OCI-LY1 (cell line): ENCODE measurements around the gene B3GNT5.

Experiments used
- H2AFZ ChIP-seq: fragments of 200-600 bp; sonication (generic), shearing (Covaris generic); 2 replicates; pipeline ENCODE4 v1.6.0; 2014; ENCODE audit warnings: antibody characterized with exemption, mild to moderate bottlenecking, low read length
- H3F3A ChIP-seq: fragments of 200-600 bp; sonication (generic), shearing (Covaris generic); 2 replicates; pipeline ENCODE4 v1.6.0; 2014; ENCODE audit warnings: mild to moderate bottlenecking, antibody characterized with exemption, low read length, moderate library complexity; ENCODE audit not compliant: insufficient read depth
- H3K27ac ChIP-seq: fragments of 200-600 bp; sonication (generic); 2 replicates; pipeline ENCODE4 v1.5.1; 2014; ENCODE audit warnings: low read length, mixed run types, mild to moderate bottlenecking, low read depth; ENCODE audit not compliant: poor library complexity, severe bottlenecking
- H3K27me3 ChIP-seq: fragments of 200-600 bp; sonication (generic); 2 replicates; pipeline ENCODE4 v1.6.0; 2014; ENCODE audit warnings: antibody characterized with exemption, mild to moderate bottlenecking, low read length, moderate library complexity; ENCODE audit not compliant: insufficient read depth
- H3K36me3 ChIP-seq: fragments of 200-600 bp; sonication (generic); 2 replicates; pipeline ENCODE4 v1.6.1; 2014; ENCODE audit warnings: mild to moderate bottlenecking, antibody characterized with exemption, low read length, moderate library complexity, mixed read lengths; ENCODE audit not compliant: insufficient read depth
- H3K4me1 ChIP-seq: fragments of 200-600 bp; sonication (generic); 2 replicates; pipeline ENCODE4 v1.5.1; 2014; ENCODE audit warnings: mild to moderate bottlenecking, low read length, moderate library complexity; ENCODE audit not compliant: insufficient read depth, severe bottlenecking
- H3K4me2 ChIP-seq: fragments of 200-600 bp; sonication (generic), shearing (Covaris generic); 2 replicates; pipeline ENCODE4 v1.6.1; 2014; ENCODE audit warnings: low read length
- H3K4me3 ChIP-seq: fragments of 200-600 bp; sonication (generic); 2 replicates; pipeline ENCODE4 v1.5.1; 2014; ENCODE audit warnings: low read length, low read depth, mild to moderate bottlenecking, mixed read lengths; ENCODE audit not compliant: poor library complexity, severe bottlenecking
- H3K79me2 ChIP-seq: fragments of 200-600 bp; shearing (Covaris generic); 2 replicates; pipeline ENCODE4 v1.6.1; 2016; ENCODE audit warnings: mixed run types, low read length, mixed read lengths; ENCODE audit not compliant: insufficient read depth
- H3K9ac ChIP-seq: fragments of 200-600 bp; sonication (generic), shearing (Covaris generic); 2 replicates; pipeline ENCODE4 v1.6.1; 2014; ENCODE audit warnings: mild to moderate bottlenecking, low read length, mixed read lengths
- H3K9me2 ChIP-seq: fragments of 200-600 bp; sonication (generic), shearing (Covaris generic); 2 replicates; pipeline ENCODE4 v1.6.1; 2014; ENCODE audit warnings: low read depth, mild to moderate bottlenecking, low read length, mixed read lengths
- H3K9me3 ChIP-seq: fragments of 200-600 bp; shearing (Covaris generic); 2 replicates; pipeline ENCODE4 v1.6.1; 2014; ENCODE audit warnings: low read length, mixed read lengths
- H4K20me1 ChIP-seq: fragments of 200-600 bp; sonication (generic), shearing (Covaris generic); 2 replicates; pipeline ENCODE4 v1.6.0; 2016; ENCODE audit warnings: mild to moderate bottlenecking, low read length; ENCODE audit not compliant: insufficient read depth
- CTCF ChIP-seq: fragments of 200-600 bp; sonication (generic), shearing (Covaris generic); IDR thresholded peaks from 2 replicates; pipeline ENCODE4 v1.5.1; 2017; ENCODE audit warnings: mild to moderate bottlenecking, antibody characterized with exemption, low read length, moderate library complexity, mixed read lengths
- EZH2 ChIP-seq: fragments of 200-600 bp; sonication (generic), shearing (Covaris generic); IDR thresholded peaks from 2 replicates; pipeline ENCODE4 v1.8.0; 2017; ENCODE audit warnings: borderline replicate concordance, mixed run types, mild to moderate bottlenecking, antibody characterized with exemption, low read length, moderate library complexity, mixed read lengths

B3GNT5 gene

GRCh38 chr3:183275418-183275817 lies 22.4 kb downstream of the B3GNT5 start:
- no peaks in the 10 kb centered on the region for H3K79me2 ChIP-seq
- no peak overlapping the region for H3K4me2 ChIP-seq
- no peak overlapping the region for H3K9ac ChIP-seq
- TF ChIP-seq EZH2, result no peak
- no peak for TF ChIP-seq CTCF
- no peak overlapping the region for H3K27ac ChIP-seq
- no peaks in the 10 kb centered on the region for H3K36me3 ChIP-seq
- no peak overlapping the region for H2AFZ ChIP-seq
- H3K9me3 ChIP-seq, result no peaks in the 10 kb centered on the region
- no peak overlapping the region for H3K4me3 ChIP-seq
- no peaks in the 10 kb centered on the region for H3F3A ChIP-seq
- no peaks in the 10 kb centered on the region for H3K27me3 ChIP-seq
- H3K4me1 ChIP-seq, result peaks cover 4% of the 10 kb centered on the region
- no peaks in the 10 kb centered on the region for H3K9me2 ChIP-seq
- H4K20me1 ChIP-seq, result no peaks in the 10 kb centered on the region

- Histone ChIP-seq H3K4me2 (no peak overlapping the region), H3F3A (no peaks in the 10 kb centered on the region), H3K9me3 (no peaks in the 10 kb centered on the region), H4K20me1 (no peaks in the 10 kb centered on the region), H2AFZ (no peak overlapping the region), H3K9me2 (no peaks in the 10 kb centered on the region), H3K27ac (no peak overlapping the region), H3K9ac (no peak overlapping the region), H3K36me3 (no peaks in the 10 kb centered on the region), H3K27me3 (no peaks in the 10 kb centered on the region), H3K4me1 (peaks cover 4% of the 10 kb centered on the region), H3K4me3 (no peak overlapping the region), H3K79me2 (no peaks in the 10 kb centered on the region)
- TF ChIP-seq CTCF (no peak), EZH2 (no peak)
Measured at GRCh38 chr3:183275937-183276336, 22.9 kb downstream of the B3GNT5 start.

- Histone ChIP-seq H3K9me2 (no peaks in the 10 kb centered on the region), H4K20me1 (no peaks in the 10 kb centered on the region), H3K9ac (no peak overlapping the region), H3K4me3 (no peak overlapping the region), H3K4me2 (no peak overlapping the region), H3F3A (no peaks in the 10 kb centered on the region), H3K27me3 (no peaks in the 10 kb centered on the region), H3K4me1 (peaks cover 4% of the 10 kb centered on the region), H3K79me2 (no peaks in the 10 kb centered on the region), H3K36me3 (no peaks in the 10 kb centered on the region), H3K27ac (no peak overlapping the region), H3K9me3 (no peaks in the 10 kb centered on the region), H2AFZ (no peak overlapping the region)
- TF ChIP-seq EZH2 (no peak), CTCF (no peak)
Measured at GRCh38 chr3:183277260-183277659, 24.2 kb downstream of the B3GNT5 start.
